Endothelial cell of umbilical vein (primary cell): ENCODE measurements around the gene MYOZ3.

ENCODE experiments used
- CTCF ChIP-seq, 2 donors: IDR thresholded peaks; 1 replicate in 1 of 2; 2 replicates in 1 of 2; pipeline ENCODE4 v1.5.1; 2011; ENCODE audit warnings: low read length in 2 of 2, mild to moderate bottlenecking in 2 of 2, moderate library complexity in 2 of 2, control low read depth in 1 of 2, inconsistent platforms in 1 of 2, low read depth in 1 of 2; ENCODE audit not compliant: insufficient read depth in 1 of 2; ENCODE audit errors: extremely low read depth in 1 of 2
- POLR2A ChIP-seq: IDR thresholded peaks from 2 replicates; pipeline ENCODE4 v1.6.1; 2012; ENCODE audit warnings: low read depth, mild to moderate bottlenecking, control low read depth, low read length

- no peak for TF ChIP-seq CTCF (IDR thresholded peaks at IDR 0.05; ENCODE audit: extremely low read depth in 1 of 2, insufficient read depth in 1 of 2, low read depth in 1 of 2, low read length in 2 of 2)
- TF ChIP-seq POLR2A = no peak
Measured at GRCh38 chr5:150612405-150612804, 48.6 kb upstream of the MYOZ3 start.
